CD8-positive, alpha-beta memory T cell (primary cell): ENCODE data around the gene FKBP4. TPM values are rescaled to one million over a fixed set of nuclear protein-coding genes. Genes with fewer than 3 reads are reported as not detected.

Source experiments
- CTCF ChIA-PET: fragments of 350-600 bp; sonication (Branson Sonifier 250); formaldehyde crosslinking; loops from one replicate; lab custom pipeline; 2021; ENCODE audit warnings: antibody characterized with exemption; lab: Charles Lee
- POLR2A ChIA-PET: fragments of 350-600 bp; sonication (Branson Sonifier 250); formaldehyde crosslinking; loops from one replicate; lab custom pipeline; 2021; ENCODE audit warnings: antibody characterized with exemption; lab: Charles Lee
- DNase-seq, 5 donors: peaks; one replicate each; pipeline versions ENCODE4 v3.0.0 to v3.0.0-alpha.2; 2020 to 2022; ENCODE audit warnings: mixed read lengths in 1 of 5
- H3K27ac ChIP-seq: one replicate; pipeline ENCODE4 v1.7.0; 2013; ENCODE audit warnings: low read depth, mild to moderate bottlenecking, low read length, moderate library complexity
- H3K27me3 ChIP-seq: 2 replicates; pipeline ENCODE4 v1.7.0; 2013; ENCODE audit warnings: low read length, mild to moderate bottlenecking; ENCODE audit not compliant: insufficient read depth, poor library complexity, severe bottlenecking
- H3K36me3 ChIP-seq: 2 replicates; pipeline ENCODE4 v1.7.0; 2013; ENCODE audit warnings: mild to moderate bottlenecking, low read length, moderate library complexity; ENCODE audit not compliant: insufficient read depth
- H3K4me1 ChIP-seq: 2 replicates; pipeline ENCODE4 v1.7.0; 2013; ENCODE audit warnings: mild to moderate bottlenecking, low read length, moderate library complexity; ENCODE audit not compliant: insufficient read depth
- H3K4me3 ChIP-seq: 2 replicates; pipeline ENCODE4 v1.7.0; 2013; ENCODE audit warnings: mild to moderate bottlenecking, low read length
- H3K9me3 ChIP-seq: 2 replicates; pipeline ENCODE4 v1.7.0; 2013; ENCODE audit warnings: mild to moderate bottlenecking, low read length
- H3K27ac Mint-ChIP-seq, 8 donors: one replicate each; pipeline ENCODE4 v1.8.0; 2020 to 2021; ENCODE audit warnings: mixed read lengths in 8 of 8, mild to moderate bottlenecking in 6 of 8, inconsistent platforms in 3 of 8, moderate library complexity in 3 of 8
- H3K27me3 Mint-ChIP-seq, 2 donors: one replicate each; pipeline ENCODE4 v1.8.0; 2020 to 2021; ENCODE audit warnings: mixed read lengths in 2 of 2, mild to moderate bottlenecking in 1 of 2, moderate library complexity in 1 of 2
- H3K36me3 Mint-ChIP-seq, 3 donors: one replicate each; pipeline ENCODE4 v1.8.0; 2020 to 2021; ENCODE audit warnings: mixed read lengths in 3 of 3, inconsistent platforms in 1 of 3, mild to moderate bottlenecking in 1 of 3
- H3K4me1 Mint-ChIP-seq, 3 donors: one replicate each; pipeline ENCODE4 v1.8.0; 2020 to 2021; ENCODE audit warnings: mixed read lengths in 3 of 3, inconsistent platforms in 1 of 3, mild to moderate bottlenecking in 1 of 3
- H3K4me3 Mint-ChIP-seq, 7 donors: one replicate each; pipeline ENCODE4 v1.8.0; 2020 to 2021; ENCODE audit warnings: mixed read lengths in 7 of 7, mild to moderate bottlenecking in 6 of 7, moderate library complexity in 4 of 7, inconsistent platforms in 2 of 7
- H3K9me3 Mint-ChIP-seq, 5 donors: one replicate each; pipeline ENCODE4 v1.8.0; 2020 to 2022; ENCODE audit warnings: mixed read lengths in 5 of 5, mild to moderate bottlenecking in 3 of 5, moderate library complexity in 2 of 5, inconsistent platforms in 1 of 5
- polyA plus RNA-seq: library from polyadenylated mRNA; unstranded; fragments of 300-500 nt; fragmentation: Illumina TruSeq; gene quantifications from one replicate; pipeline ENCODE4 v1.2.3, GENCODE V29; 2021
- total RNA-seq, 2 experiments: library from RNA; stranded (reverse); gene quantifications; one replicate each; pipeline ENCODE4 v1.2.3, GENCODE V29; 2021

FKBP4 gene
- total and polyA plus RNA-seq, 3 experiments from 2014 or later, result 35.1 to 183 (median 172) TPM

- peaks cover 0 to 6% (median 0%) of the 10 kb centered on the region in 5 donors for H3K9me3 Mint-ChIP-seq
- CTCF ChIA-PET, result no interaction called here
- peak overlapping the region in 1 of 7 donors; percentile 24 for H3K4me3 Mint-ChIP-seq
- peaks cover 38 to 64% of the 10 kb centered on the region in 2 donors for H3K27me3 Mint-ChIP-seq
- Histone ChIP-seq H3K4me1 (no peaks in the 10 kb centered on the region), H3K27me3 (peaks cover 4% of the 10 kb centered on the region), H3K36me3 (no peaks in the 10 kb centered on the region), H3K9me3 (no peaks in the 10 kb centered on the region), H3K4me3 (no peak overlapping the region), H3K27ac (no peak overlapping the region)
- DNase-seq, result no peak
- peaks cover 0 to 5% (median 3%) of the 10 kb centered on the region in 3 donors for H3K4me1 Mint-ChIP-seq
- no peak overlapping the region for H3K27ac Mint-ChIP-seq
- POLR2A ChIA-PET, result no interaction called here
- H3K36me3 Mint-ChIP-seq, result peaks cover 0 to 11% (median 0%) of the 10 kb centered on the region in 3 donors
Observed at GRCh38 chr12:2753536-2753935, 41.2 kb upstream of the FKBP4 start.

- no peak overlapping the region for H3K4me3 ChIP-seq
- ChIA-PET CTCF (interaction anchor here (0.6 kb wide), 1 partner anchor 30 kb away, joined by 3 read pairs; no protein-coding TSS in a partner anchor), POLR2A (interaction anchor here (0.6 kb wide), 1 partner anchor 41 kb away, joined by 6 read pairs; the partner anchor contains the start of gene FKBP4)
- no peaks in the 10 kb centered on the region for H3K4me1 ChIP-seq
- peaks cover 4% of the 10 kb centered on the region for H3K27me3 ChIP-seq
- Mint-ChIP-seq H3K4me3 (no peak overlapping the region), H3K4me1 (peaks cover 0 to 5% (median 3%) of the 10 kb centered on the region in 3 donors), H3K27me3 (peaks cover 37 to 69% of the 10 kb centered on the region in 2 donors), H3K27ac (no peak overlapping the region), H3K36me3 (peaks cover 0 to 16% (median 0%) of the 10 kb centered on the region in 3 donors), H3K9me3 (peaks cover 0 to 4% (median 0%) of the 10 kb centered on the region in 5 donors)
- no peak overlapping the region for H3K27ac ChIP-seq
- no peaks in the 10 kb centered on the region for H3K9me3 ChIP-seq
- no peak for DNase-seq
- H3K36me3 ChIP-seq, result no peaks in the 10 kb centered on the region
Observed at GRCh38 chr12:2754208-2754607, 40.6 kb upstream of the FKBP4 start.

GRCh38 chr12:2756756-2757155 lies 38.0 kb upstream of the FKBP4 start:
- Histone ChIP-seq H3K27me3 (peaks cover 4% of the 10 kb centered on the region), H3K36me3 (no peaks in the 10 kb centered on the region), H3K27ac (no peak overlapping the region), H3K9me3 (no peaks in the 10 kb centered on the region), H3K4me3 (no peak overlapping the region), H3K4me1 (no peaks in the 10 kb centered on the region)
- Mint-ChIP-seq H3K36me3 (peaks cover 0 to 16% (median 2%) of the 10 kb centered on the region in 3 donors), H3K27ac (no peak overlapping the region), H3K27me3 (peaks cover 28 to 56% of the 10 kb centered on the region in 2 donors), H3K9me3 (peaks cover 0 to 2% (median 0%) of the 10 kb centered on the region in 5 donors), H3K4me1 (peaks cover 0 to 5% (median 3%) of the 10 kb centered on the region in 3 donors), H3K4me3 (no peak overlapping the region)
- DNase-seq, result no peak
- ChIA-PET POLR2A (no interaction called here), CTCF (no interaction called here)

- no peak overlapping the region for H3K4me3 Mint-ChIP-seq
- ChIA-PET POLR2A (no interaction called here), CTCF (interaction anchor here (1.3 kb wide), 1 partner anchor 24 kb away, joined by 4 read pairs; no protein-coding TSS in a partner anchor)
- H3K27ac Mint-ChIP-seq, result no peak overlapping the region
- Histone ChIP-seq H3K4me3 (no peak overlapping the region), H3K9me3 (no peaks in the 10 kb centered on the region), H3K36me3 (no peaks in the 10 kb centered on the region), H3K27me3 (peaks cover 4% of the 10 kb centered on the region), H3K27ac (no peak overlapping the region), H3K4me1 (no peaks in the 10 kb centered on the region)
- no peaks in the 10 kb centered on the region for H3K4me1 Mint-ChIP-seq
- H3K9me3 Mint-ChIP-seq, result no peaks in the 10 kb centered on the region
- no peak for DNase-seq
- peaks cover 20 to 42% of the 10 kb centered on the region in 2 donors for H3K27me3 Mint-ChIP-seq
- peaks cover 1 to 16% (median 2%) of the 10 kb centered on the region in 3 donors for H3K36me3 Mint-ChIP-seq
Observed at GRCh38 chr12:2759733-2760132, 35.0 kb upstream of the FKBP4 start.

- POLR2A ChIA-PET, result no interaction called here
- Histone ChIP-seq H3K4me1 (no peaks in the 10 kb centered on the region), H3K36me3 (no peaks in the 10 kb centered on the region), H3K9me3 (no peaks in the 10 kb centered on the region), H3K27me3 (no peaks in the 10 kb centered on the region), H3K4me3 (no peak overlapping the region), H3K27ac (no peak overlapping the region)
- DNase-seq, result no peak
- CTCF ChIA-PET, result no interaction called here
- no peak overlapping the region for H3K27ac Mint-ChIP-seq
- H3K9me3 Mint-ChIP-seq, result no peaks in the 10 kb centered on the region
- peaks cover 0 to 2% (median 1%) of the 10 kb centered on the region in 3 donors for H3K36me3 Mint-ChIP-seq
- peaks cover 0 to 2% (median 0%) of the 10 kb centered on the region in 3 donors for H3K4me1 Mint-ChIP-seq
- H3K4me3 Mint-ChIP-seq, result no peak overlapping the region
- peaks cover 2 to 4% of the 10 kb centered on the region in 2 donors for H3K27me3 Mint-ChIP-seq
Observed at GRCh38 chr12:2764398-2764797, 30.4 kb upstream of the FKBP4 start.

- Mint-ChIP-seq H3K36me3 (peaks cover 0 to 2% (median 1%) of the 10 kb centered on the region in 3 donors), H3K4me1 (peaks cover 0 to 2% (median 0%) of the 10 kb centered on the region in 3 donors), H3K27me3 (peaks cover 2 to 3% of the 10 kb centered on the region in 2 donors), H3K27ac (peak overlapping the region in 1 of 8 donors; percentile 48), H3K9me3 (no peaks in the 10 kb centered on the region), H3K4me3 (no peak overlapping the region)
- H3K9me3 ChIP-seq, result no peaks in the 10 kb centered on the region
- no peaks in the 10 kb centered on the region for H3K36me3 ChIP-seq
- no peaks in the 10 kb centered on the region for H3K4me1 ChIP-seq
- DNase-seq, result no peak
- H3K4me3 ChIP-seq, result no peak overlapping the region
- ChIA-PET CTCF (no interaction called here), POLR2A (no interaction called here)
- no peaks in the 10 kb centered on the region for H3K27me3 ChIP-seq
- no peak overlapping the region for H3K27ac ChIP-seq
Observed at GRCh38 chr12:2765052-2765451, 29.7 kb upstream of the FKBP4 start.

GRCh38 chr12:2765608-2766007 lies 29.2 kb upstream of the FKBP4 start:
- H3K27me3 Mint-ChIP-seq, result peaks cover 0 to 2% of the 10 kb centered on the region in 2 donors
- peaks cover 0 to 2% (median 0%) of the 10 kb centered on the region in 3 donors for H3K4me1 Mint-ChIP-seq
- no peak for DNase-seq
- no peaks in the 10 kb centered on the region for H3K9me3 Mint-ChIP-seq
- ChIA-PET POLR2A (no interaction called here), CTCF (no interaction called here)
- no peak overlapping the region for H3K27ac Mint-ChIP-seq
- peaks cover 1 to 2% (median 2%) of the 10 kb centered on the region in 3 donors for H3K36me3 Mint-ChIP-seq
- no peaks in the 10 kb centered on the region for H3K9me3 ChIP-seq
- no peak overlapping the region for H3K4me3 Mint-ChIP-seq
- no peaks in the 10 kb centered on the region for H3K4me1 ChIP-seq
- no peaks in the 10 kb centered on the region for H3K36me3 ChIP-seq
- no peak overlapping the region for H3K27ac ChIP-seq
- no peak overlapping the region for H3K4me3 ChIP-seq
- H3K27me3 ChIP-seq, result no peaks in the 10 kb centered on the region

- CTCF ChIA-PET, result interaction anchor here (1.0 kb wide), 1 partner anchor 83 kb away, joined by 3 read pairs; no protein-coding TSS in a partner anchor
- H3K27ac Mint-ChIP-seq, result peak overlapping the region in 1 of 8 donors; percentile 80
- H3K4me1 ChIP-seq, result no peaks in the 10 kb centered on the region
- H3K36me3 ChIP-seq, result no peaks in the 10 kb centered on the region
- POLR2A ChIA-PET, result no interaction called here
- no peaks in the 10 kb centered on the region for H3K9me3 Mint-ChIP-seq
- H3K4me3 ChIP-seq, result no peak overlapping the region
- H3K27me3 ChIP-seq, result no peaks in the 10 kb centered on the region
- H3K27ac ChIP-seq, result no peak overlapping the region
- no peaks in the 10 kb centered on the region for H3K9me3 ChIP-seq
- H3K27me3 Mint-ChIP-seq, result peaks cover 0 to 2% of the 10 kb centered on the region in 2 donors
- peaks cover 0 to 4% (median 0%) of the 10 kb centered on the region in 3 donors for H3K36me3 Mint-ChIP-seq
- H3K4me3 Mint-ChIP-seq, result no peak overlapping the region
- peaks cover 0 to 2% (median 0%) of the 10 kb centered on the region in 3 donors for H3K4me1 Mint-ChIP-seq
- no peak for DNase-seq
Observed at GRCh38 chr12:2768224-2768961, 26.4 kb upstream of the FKBP4 start.
